Hypothalamus (tissue), 51 donors: ENCODE measurements around the gene TENM4.

ENCODE experiments used
- DNase-seq, 51 donors: peaks; one replicate each; lab custom pipeline; 2025; lab: John Stamatoyannopoulos, UW

TENM4 gene

DNA sequence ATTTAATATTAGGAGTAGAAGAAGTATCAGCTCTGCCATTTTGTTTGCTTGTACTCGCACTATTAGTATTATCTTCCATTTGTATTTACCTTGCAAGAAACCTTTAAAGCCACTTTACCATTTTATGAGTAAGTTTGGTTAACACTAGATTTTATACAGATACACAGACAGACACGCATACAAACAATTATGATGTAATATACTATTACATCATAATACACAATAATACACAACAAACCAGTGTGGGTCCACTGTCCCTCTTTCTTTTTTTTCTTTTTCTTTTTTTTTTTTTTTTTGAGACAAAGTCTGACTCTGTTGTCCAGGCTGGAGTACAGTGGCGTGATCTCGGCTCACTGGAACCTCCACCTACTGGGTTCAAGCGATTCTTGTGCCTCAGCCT, 695.9 kb downstream of the TENM4 start:
- no peak for DNase-seq

- no peak for DNase-seq
These were observed 696.6 kb downstream of the TENM4 start for GRCh38 chr11:78744202-78744601.

GRCh38 chr11:78742430-78742829, 698.4 kb downstream of the TENM4 start:
- peak in 12 of 51 donors; percentile 1 to 61 (median 24) for DNase-seq

DNA sequence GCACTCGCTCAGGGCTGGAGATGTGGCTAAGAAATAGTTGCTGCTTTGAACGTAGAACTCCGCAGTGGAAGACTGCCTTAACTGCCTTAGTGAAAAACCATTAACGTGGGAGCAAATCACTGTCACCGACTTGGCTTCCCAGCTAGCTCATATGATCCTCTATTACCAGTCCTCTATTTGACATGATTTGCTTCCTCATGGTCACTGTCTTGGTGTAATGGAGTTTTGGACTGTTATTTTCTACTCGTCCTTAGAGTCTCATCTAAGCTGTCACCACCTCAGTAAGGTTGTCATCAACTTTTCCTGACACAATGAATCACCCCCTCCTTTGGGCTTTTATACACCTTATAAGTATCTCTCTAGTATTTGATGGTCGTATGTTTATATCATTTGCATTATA, 699.1 kb downstream of the TENM4 start:
- no peak for DNase-seq

- no peak for DNase-seq
These were observed 700.4 kb downstream of the TENM4 start for GRCh38 chr11:78740199-78741071.

DNA sequence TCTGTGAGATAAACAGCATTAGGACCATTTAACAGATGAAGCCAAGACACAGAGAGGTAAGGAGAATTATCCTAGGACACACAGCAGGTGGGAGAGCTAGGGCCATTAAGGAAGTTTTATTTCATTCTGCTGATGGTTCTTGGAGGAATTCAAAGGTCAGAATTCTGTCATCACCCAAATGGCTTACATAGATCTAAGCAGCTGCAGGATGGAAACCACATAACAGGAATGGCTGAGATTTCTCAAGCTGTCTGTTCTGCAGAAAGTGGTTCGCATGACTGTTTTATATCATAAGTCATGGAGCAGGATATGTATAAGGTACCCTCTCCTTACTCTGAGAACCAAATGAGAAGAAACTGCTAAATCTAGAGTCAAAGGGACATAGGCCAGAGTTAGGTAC, 702.9 kb downstream of the TENM4 start:
- no peak for DNase-seq

- DNase-seq: no peak
These were observed 703.5 kb downstream of the TENM4 start for GRCh38 chr11:78737301-78737700.

DNA sequence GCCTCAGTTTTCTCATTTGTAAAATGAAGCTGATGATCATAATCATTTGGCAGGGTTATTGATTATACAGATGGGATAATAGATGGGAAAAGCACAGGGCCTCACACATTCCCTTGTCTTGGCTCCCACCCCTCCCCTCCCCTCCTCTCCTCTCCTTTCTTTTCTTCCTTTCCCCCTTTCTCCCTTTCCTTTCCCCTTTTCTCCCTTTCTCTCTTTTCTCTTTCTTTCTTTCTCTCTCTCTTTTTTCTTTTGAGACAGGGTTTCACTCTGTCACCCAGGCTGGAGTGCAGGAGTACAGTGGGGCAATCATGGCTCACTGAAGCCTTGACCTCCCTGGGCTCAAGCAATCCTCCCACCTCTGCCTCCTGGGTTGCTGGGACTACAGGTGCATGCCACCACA, 705.1 kb downstream of the TENM4 start:
- no peak for DNase-seq

GRCh38 chr11:78733031-78733430, 707.8 kb downstream of the TENM4 start:
- peak in 1 of 51 donors; percentile 5 for DNase-seq

GRCh38 chr11:78732246-78732645, 708.6 kb downstream of the TENM4 start:
- DNase-seq: no peak

DNA sequence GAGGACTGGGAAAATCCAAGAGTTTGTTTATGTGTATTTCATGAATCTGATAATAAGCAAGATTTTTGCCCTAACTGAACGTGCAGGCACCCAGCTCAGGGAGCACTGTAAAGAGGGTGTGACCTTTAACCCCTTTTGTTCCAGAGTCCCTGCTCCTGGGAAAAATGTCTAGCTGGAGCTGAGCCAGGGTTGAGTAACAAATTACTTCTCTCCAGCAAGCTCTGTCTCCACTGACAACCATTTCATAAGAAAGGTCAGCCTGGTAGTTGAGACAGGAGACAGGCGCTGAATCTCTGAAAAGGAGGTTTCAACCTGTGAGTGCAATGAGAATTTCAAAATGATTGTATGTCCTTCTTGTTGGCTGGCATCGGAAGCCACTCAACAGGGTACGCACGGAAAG, 709.8 kb downstream of the TENM4 start:
- no peak for DNase-seq

- no peak for DNase-seq
These were observed 710.5 kb downstream of the TENM4 start for GRCh38 chr11:78730267-78730824.

DNA sequence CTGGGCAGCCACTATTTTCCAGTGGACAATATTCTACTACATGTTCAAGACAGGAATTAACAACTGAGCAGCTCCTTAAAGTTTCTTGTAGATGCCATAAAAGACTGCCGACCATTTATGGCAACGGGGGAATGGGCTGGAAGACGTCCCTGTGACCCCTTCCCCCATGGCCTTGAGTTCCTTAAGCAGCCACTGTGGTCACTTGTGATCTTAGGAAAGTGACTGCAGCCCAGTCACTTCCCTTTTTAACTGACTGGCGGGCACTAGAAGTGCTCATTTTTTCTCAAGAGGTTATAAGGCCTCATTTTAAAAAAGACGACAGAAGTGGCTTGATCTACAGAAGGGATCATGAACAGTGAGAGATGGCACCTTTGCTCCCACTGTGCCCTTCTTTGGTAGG, 713.0 kb downstream of the TENM4 start:
- DNase-seq: no peak

DNA sequence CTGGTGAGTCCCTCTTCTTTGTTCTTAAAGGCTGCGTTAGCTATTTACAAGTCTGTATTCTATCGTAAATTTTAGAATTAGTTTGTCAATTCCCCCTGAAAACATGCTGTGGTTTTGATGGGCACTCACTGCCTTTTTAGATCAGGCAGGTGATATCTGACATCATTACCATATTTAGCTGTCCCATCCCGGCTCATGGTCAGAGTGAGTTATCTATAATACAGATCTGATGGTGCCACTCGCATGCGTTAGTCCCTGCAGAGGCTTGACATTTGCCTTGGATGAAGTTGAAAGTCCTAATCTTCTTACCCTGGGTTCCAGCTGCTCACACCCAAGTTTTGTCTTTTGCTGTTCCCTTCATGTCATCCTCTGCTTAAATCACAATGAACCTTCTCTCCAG, 715.6 kb downstream of the TENM4 start:
- no peak for DNase-seq

DNA sequence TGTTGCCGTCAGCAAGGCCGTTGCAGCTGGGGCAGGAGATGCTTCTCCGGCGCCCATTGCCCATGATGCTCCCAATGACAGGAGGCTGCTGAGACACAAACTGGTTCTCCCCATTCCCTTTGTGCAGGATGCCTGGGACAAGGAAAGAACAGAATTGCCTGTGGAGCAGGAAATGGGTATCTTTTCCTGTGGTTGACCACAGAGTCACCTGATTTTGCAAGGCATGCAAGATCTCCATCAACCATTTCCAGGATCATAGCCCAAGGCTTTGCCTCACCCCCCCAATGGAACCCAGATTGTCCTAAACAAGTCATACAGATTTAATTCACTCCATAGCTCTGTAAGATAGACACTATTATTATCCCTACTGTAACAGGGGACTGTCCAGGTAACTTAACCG, 718.0 kb downstream of the TENM4 start:
- no peak for DNase-seq

GRCh38 chr11:78720281-78720989, 720.4 kb downstream of the TENM4 start:
- DNase-seq: no peak

DNA sequence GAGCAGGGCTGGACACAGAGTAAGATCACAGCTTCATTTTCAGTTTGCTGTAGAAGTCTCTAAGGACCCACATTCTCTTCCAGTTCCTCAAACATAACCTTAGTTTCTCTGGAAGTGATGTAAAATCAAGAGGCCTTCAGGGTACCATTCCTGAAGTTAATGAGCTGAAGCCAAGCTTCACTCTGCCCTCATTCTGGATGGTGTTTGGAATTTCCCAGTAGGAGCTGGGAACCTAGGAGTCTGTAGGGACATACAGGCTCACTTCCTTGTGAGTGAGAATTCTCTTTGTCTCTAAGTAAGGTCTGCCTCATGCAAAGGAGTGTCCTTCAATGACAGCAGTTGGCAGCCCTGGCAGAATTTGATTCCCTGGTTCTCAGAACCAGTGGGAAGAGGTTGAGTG, 723.8 kb downstream of the TENM4 start:
- no peak for DNase-seq

GRCh38 chr11:78715639-78716311, 725.1 kb downstream of the TENM4 start:
- DNase-seq: peak in 30 of 51 donors; percentile 3 to 57 (median 24)

- no peak for DNase-seq
These were observed 726.3 kb downstream of the TENM4 start for GRCh38 chr11:78714539-78714938.

DNA sequence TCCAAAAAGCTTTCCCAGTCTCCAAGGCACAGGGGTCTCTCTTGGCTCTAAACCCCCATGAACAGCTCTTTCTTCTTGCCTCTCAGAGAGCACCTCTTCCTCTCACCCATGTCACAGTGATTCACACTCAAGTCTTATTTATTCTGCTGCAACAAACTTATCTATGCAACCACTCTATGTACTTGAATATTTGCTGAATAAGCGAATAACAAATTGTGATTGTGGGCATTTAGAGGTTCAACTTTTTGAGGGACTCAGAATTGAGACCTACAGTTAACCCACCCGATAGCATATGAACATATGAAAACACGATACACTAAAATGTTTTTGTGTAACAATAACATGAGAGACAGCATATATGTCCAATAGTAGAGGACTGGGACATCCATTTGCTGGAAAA, 729.1 kb downstream of the TENM4 start:
- no peak for DNase-seq

DNA sequence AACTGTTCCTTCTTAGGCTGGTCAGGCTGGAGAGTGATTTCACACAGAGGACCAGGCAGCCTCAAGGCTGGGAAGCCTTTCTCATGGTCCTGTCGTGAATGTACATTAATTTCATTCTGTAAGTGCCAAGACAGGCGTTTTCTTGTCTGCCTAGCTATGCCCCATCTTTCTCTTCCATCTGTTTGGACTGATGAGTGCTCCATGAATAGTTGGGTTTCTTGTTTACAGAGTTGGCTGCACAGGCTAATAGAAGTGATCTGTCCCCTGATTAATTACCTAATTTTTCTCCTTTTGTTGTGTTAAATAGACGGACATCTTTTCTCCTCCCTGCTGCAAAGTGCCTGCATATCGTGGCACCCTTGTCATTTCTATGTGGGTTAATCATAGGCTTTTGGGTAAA, 730.4 kb downstream of the TENM4 start:
- DNase-seq: no peak
